ENCODE measurements around the gene TANK.
"Not testable (repeated sequence)": the region's sequence is repeated elsewhere in the genome, so short reads cannot be mapped to it uniquely, and the experiment has no call there.

GRCh38 chr2:161280906-161281323, 120.7 kb downstream of the TANK start:
- peak; percentile 48 for TF ChIP-seq CTCF (conservative IDR thresholded peaks at IDR 0.05)
- not testable (repeated sequence) for TF ChIP-seq ZFX (IDR thresholded peaks at IDR 0.05)

Measured in C4-2B (cell line).